ENCODE data around the gene CNKSR3.

- TF ChIP-seq EZH2 (IDR thresholded peaks at IDR 0.05): no peak
- no peak for TF ChIP-seq POLR2AphosphoS5 (IDR thresholded peaks at IDR 0.05; ENCODE audit: borderline replicate concordance, low read depth, low read length)
Measured at GRCh38 chr6:154520280-154520679, 9.8 kb upstream of the CNKSR3 start.
